WTC11 (cell line): Measurements from ENCODE around the gene PLA2G5. TPM values are rescaled to one million over a fixed set of nuclear protein-coding genes. Genes with fewer than 3 reads are reported as not detected.

Experiments used
- ATAC-seq: fragments of 200-7000 bp; cut with Tn5 transposase; 2 replicates; pipeline ENCODE4 v1.10.0; 2021; ENCODE audit warnings: mild to moderate bottlenecking, moderate library complexity
- CTCF ChIA-PET: fragments of 300-600 bp; sonication (Branson Sonifier 250); formaldehyde crosslinking; loops from one replicate; lab custom pipeline; 2021; ENCODE audit warnings: antibody characterized with exemption; lab: Charles Lee
- POLR2A ChIA-PET: fragments of 350-600 bp; sonication (Branson Sonifier 250); formaldehyde crosslinking; loops from one replicate; lab custom pipeline; 2021; ENCODE audit warnings: antibody characterized with exemption; lab: Charles Lee
- DNase-seq: peaks from one replicate; pipeline ENCODE4 v3.0.0; 2021; ENCODE audit warnings: low spot score
- H3K27ac Mint-ChIP-seq: 2 replicates; pipeline ENCODE4 v1.8.0; 2021; ENCODE audit warnings: mixed read lengths
- H3K27me3 Mint-ChIP-seq: 2 replicates; pipeline ENCODE4 v1.8.0; 2021; ENCODE audit warnings: low read depth, mild to moderate bottlenecking, moderate library complexity, mixed read lengths
- H3K36me3 Mint-ChIP-seq: 2 replicates; pipeline ENCODE4 v1.8.0; 2021; ENCODE audit warnings: mixed read lengths
- H3K4me1 Mint-ChIP-seq: 2 replicates; pipeline ENCODE4 v1.8.0; 2022; ENCODE audit warnings: mixed read lengths
- H3K4me3 Mint-ChIP-seq: 2 replicates; pipeline ENCODE4 v1.8.0; 2021; ENCODE audit warnings: mild to moderate bottlenecking, moderate library complexity, mixed read lengths
- H3K9me3 Mint-ChIP-seq: 2 replicates; pipeline ENCODE4 v1.8.0; 2021; ENCODE audit warnings: mixed read lengths
- ARID4B ChIP-seq: sonication (generic); formaldehyde crosslinking; IDR thresholded peaks from 2 replicates; pipeline ENCODE4 v1.8.0; 2023; ENCODE audit warnings: missing genetic modification reagents, mild to moderate bottlenecking, borderline replicate concordance
- CREM ChIP-seq: sonication (generic); formaldehyde crosslinking; IDR thresholded peaks from 2 replicates; pipeline ENCODE4 v1.8.1; 2022; ENCODE audit warnings: mild to moderate bottlenecking, missing genetic modification reagents, moderate library complexity
- ESRRA ChIP-seq: sonication (generic); formaldehyde crosslinking; IDR thresholded peaks from 2 replicates; pipeline ENCODE4 v1.8.1; 2022; ENCODE audit warnings: mild to moderate bottlenecking, missing genetic modification reagents, borderline replicate concordance
- FOXJ3 ChIP-seq: sonication (generic); formaldehyde crosslinking; IDR thresholded peaks from 2 replicates; pipeline ENCODE4 v1.9.0; 2021; ENCODE audit warnings: missing genetic modification reagents, mild to moderate bottlenecking, borderline replicate concordance
- FOXK1 ChIP-seq: sonication (generic); formaldehyde crosslinking; IDR thresholded peaks from 2 replicates; pipeline ENCODE4 v1.8.0; 2022; ENCODE audit warnings: mild to moderate bottlenecking, moderate library complexity, missing genetic modification reagents
- GTF2I ChIP-seq: fragments of 250-450 bp; sonication (Bioruptor Pico); conservative IDR thresholded peaks from 2 replicates; pipeline ENCODE4 v1.4.0; 2021; ENCODE audit warnings: mild to moderate bottlenecking
- IRF2 ChIP-seq: sonication (generic); formaldehyde crosslinking; IDR thresholded peaks from 2 replicates; pipeline ENCODE4 v1.8.0; 2022; ENCODE audit warnings: low read depth, missing genetic modification reagents, borderline replicate concordance
- KAT7 ChIP-seq: sonication (generic); formaldehyde crosslinking; IDR thresholded peaks from 2 replicates; pipeline ENCODE4 v1.8.1; 2023; ENCODE audit warnings: missing genetic modification reagents, mild to moderate bottlenecking, borderline replicate concordance
- MXD4 ChIP-seq: fragments of 250-450 bp; sonication (Bioruptor Pico); IDR thresholded peaks from 2 replicates; pipeline ENCODE4 v1.8.0; 2021; ENCODE audit warnings: mild to moderate bottlenecking, moderate library complexity, borderline replicate concordance
- MYBL2 ChIP-seq: sonication (generic); formaldehyde crosslinking; IDR thresholded peaks from 2 replicates; pipeline ENCODE4 v1.8.1; 2023; ENCODE audit warnings: mild to moderate bottlenecking, moderate library complexity, missing genetic modification reagents
- NR2C2 ChIP-seq: sonication (generic); formaldehyde crosslinking; IDR thresholded peaks from 2 replicates; pipeline ENCODE4 v1.8.0; 2022; ENCODE audit warnings: mild to moderate bottlenecking, missing genetic modification reagents
- PREB ChIP-seq: sonication (generic); formaldehyde crosslinking; IDR thresholded peaks from 2 replicates; pipeline ENCODE4 v1.8.1; 2022; ENCODE audit warnings: mild to moderate bottlenecking, missing genetic modification reagents, moderate library complexity, borderline replicate concordance
- RORB ChIP-seq: fragments of 250-450 bp; sonication (Bioruptor Pico); IDR thresholded peaks from 2 replicates; pipeline ENCODE4 v1.9.0; 2021; ENCODE audit warnings: mild to moderate bottlenecking
- ZNF317 ChIP-seq: sonication (generic); formaldehyde crosslinking; IDR thresholded peaks from 2 replicates; pipeline ENCODE4 v1.8.1; 2023; ENCODE audit warnings: low read depth, mild to moderate bottlenecking, moderate library complexity, missing genetic modification reagents, borderline replicate concordance
- ZNF671 ChIP-seq: fragments of 250-450 bp; sonication (Bioruptor Pico); IDR thresholded peaks from 2 replicates; pipeline ENCODE4 v1.8.0; 2021; ENCODE audit warnings: mild to moderate bottlenecking
- total RNA-seq: library from RNA; stranded (reverse); gene quantifications from 3 replicates; pipeline ENCODE4 v1.2.3, GENCODE V29; 2021
- TF ChIP-seq, protein P1 (sequence below): sonication (generic); formaldehyde crosslinking; IDR thresholded peaks from 2 replicates; pipeline ENCODE4 v1.8.0; 2022; ENCODE audit warnings: mild to moderate bottlenecking, missing genetic modification reagents
- TF ChIP-seq, protein P2 (sequence below): fragments of 250-450 bp; sonication (Bioruptor Pico); IDR thresholded peaks from 2 replicates; pipeline ENCODE4 v1.9.0; 2021; ENCODE audit warnings: mild to moderate bottlenecking, borderline replicate concordance
- TF ChIP-seq, protein P3 (sequence below): sonication (generic); formaldehyde crosslinking; IDR thresholded peaks from 2 replicates; pipeline ENCODE4 v1.8.1; 2022; ENCODE audit warnings: missing genetic modification reagents, borderline replicate concordance

Gene PLA2G5
- total RNA-seq, 1 experiment from 2014 or later, result not detected

DNA sequence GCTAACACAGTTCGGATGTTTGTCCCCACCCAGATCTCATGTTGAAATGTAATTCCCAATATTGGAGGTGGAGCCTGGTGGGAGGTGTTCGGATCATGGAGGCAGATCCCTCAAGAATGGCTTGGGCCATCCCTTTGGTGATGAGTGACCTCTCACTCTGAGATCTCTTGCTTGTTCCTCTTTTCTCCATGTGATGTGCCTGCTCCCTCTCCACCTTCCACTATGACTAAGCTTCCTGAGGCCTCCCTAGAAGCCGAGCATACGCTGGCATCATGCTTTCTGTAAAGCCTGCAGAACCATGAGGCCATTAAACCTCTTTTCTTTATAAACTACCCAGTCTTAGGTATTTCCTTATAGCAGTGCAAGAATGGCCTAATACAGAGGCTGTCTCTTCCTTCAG, 8.1 kb upstream of the PLA2G5 start (continued):
- TF ChIP-seq ARID4B (CRISPR knock-in tag), result no peak
- TF ChIP-seq IRF2 (CRISPR knock-in tag), result no peak
- TF ChIP-seq NR2C2 (CRISPR knock-in tag), result no peak
- no peak for TF ChIP-seq GTF2I (CRISPR knock-in tag)
- TF ChIP-seq PREB (CRISPR knock-in tag), result no peak
- TF ChIP-seq MYBL2 (CRISPR knock-in tag), result no peak
- no peak for TF ChIP-seq CREM (CRISPR knock-in tag)
- no peak for TF ChIP-seq FOXJ3
- TF ChIP-seq KAT7 (CRISPR knock-in tag), result no peak
- TF ChIP-seq, protein P1, sequence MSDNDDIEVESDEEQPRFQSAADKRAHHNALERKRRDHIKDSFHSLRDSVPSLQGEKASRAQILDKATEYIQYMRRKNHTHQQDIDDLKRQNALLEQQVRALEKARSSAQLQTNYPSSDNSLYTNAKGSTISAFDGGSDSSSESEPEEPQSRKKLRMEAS, result no peak
- TF ChIP-seq, protein P2, sequence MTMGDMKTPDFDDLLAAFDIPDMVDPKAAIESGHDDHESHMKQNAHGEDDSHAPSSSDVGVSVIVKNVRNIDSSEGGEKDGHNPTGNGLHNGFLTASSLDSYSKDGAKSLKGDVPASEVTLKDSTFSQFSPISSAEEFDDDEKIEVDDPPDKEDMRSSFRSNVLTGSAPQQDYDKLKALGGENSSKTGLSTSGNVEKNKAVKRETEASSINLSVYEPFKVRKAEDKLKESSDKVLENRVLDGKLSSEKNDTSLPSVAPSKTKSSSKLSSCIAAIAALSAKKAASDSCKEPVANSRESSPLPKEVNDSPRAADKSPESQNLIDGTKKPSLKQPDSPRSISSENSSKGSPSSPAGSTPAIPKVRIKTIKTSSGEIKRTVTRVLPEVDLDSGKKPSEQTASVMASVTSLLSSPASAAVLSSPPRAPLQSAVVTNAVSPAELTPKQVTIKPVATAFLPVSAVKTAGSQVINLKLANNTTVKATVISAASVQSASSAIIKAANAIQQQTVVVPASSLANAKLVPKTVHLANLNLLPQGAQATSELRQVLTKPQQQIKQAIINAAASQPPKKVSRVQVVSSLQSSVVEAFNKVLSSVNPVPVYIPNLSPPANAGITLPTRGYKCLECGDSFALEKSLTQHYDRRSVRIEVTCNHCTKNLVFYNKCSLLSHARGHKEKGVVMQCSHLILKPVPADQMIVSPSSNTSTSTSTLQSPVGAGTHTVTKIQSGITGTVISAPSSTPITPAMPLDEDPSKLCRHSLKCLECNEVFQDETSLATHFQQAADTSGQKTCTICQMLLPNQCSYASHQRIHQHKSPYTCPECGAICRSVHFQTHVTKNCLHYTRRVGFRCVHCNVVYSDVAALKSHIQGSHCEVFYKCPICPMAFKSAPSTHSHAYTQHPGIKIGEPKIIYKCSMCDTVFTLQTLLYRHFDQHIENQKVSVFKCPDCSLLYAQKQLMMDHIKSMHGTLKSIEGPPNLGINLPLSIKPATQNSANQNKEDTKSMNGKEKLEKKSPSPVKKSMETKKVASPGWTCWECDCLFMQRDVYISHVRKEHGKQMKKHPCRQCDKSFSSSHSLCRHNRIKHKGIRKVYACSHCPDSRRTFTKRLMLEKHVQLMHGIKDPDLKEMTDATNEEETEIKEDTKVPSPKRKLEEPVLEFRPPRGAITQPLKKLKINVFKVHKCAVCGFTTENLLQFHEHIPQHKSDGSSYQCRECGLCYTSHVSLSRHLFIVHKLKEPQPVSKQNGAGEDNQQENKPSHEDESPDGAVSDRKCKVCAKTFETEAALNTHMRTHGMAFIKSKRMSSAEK (CRISPR knock-in tag), result no peak

- DNase-seq (no peak), ATAC-seq (no peak)
- no peak overlapping the region for H3K27ac Mint-ChIP-seq
- ChIA-PET CTCF (no interaction called here), POLR2A (interaction anchor here (0.9 kb wide), 1 partner anchor 87 kb away, joined by 3 read pairs; no protein-coding TSS in a partner anchor)
- H3K4me1 Mint-ChIP-seq, result no peaks in the 10 kb centered on the region
- peaks cover 17% of the 10 kb centered on the region for H3K9me3 Mint-ChIP-seq
- no peak overlapping the region for H3K4me3 Mint-ChIP-seq
- peaks cover 3% of the 10 kb centered on the region; the same call in 1 of the 2 replicates for H3K27me3 Mint-ChIP-seq
- H3K36me3 Mint-ChIP-seq, result no peaks in the 10 kb centered on the region
- TF ChIP-seq RORB (CRISPR knock-in tag) (no peak), MXD4 (CRISPR knock-in tag) (no peak), ESRRA (CRISPR knock-in tag) (no peak), ZNF671 (CRISPR knock-in tag) (no peak), FOXK1 (no peak), ZNF317 (CRISPR knock-in tag) (no peak)
- TF ChIP-seq, protein P2 (CRISPR knock-in tag), result no peak
- TF ChIP-seq, protein P3, sequence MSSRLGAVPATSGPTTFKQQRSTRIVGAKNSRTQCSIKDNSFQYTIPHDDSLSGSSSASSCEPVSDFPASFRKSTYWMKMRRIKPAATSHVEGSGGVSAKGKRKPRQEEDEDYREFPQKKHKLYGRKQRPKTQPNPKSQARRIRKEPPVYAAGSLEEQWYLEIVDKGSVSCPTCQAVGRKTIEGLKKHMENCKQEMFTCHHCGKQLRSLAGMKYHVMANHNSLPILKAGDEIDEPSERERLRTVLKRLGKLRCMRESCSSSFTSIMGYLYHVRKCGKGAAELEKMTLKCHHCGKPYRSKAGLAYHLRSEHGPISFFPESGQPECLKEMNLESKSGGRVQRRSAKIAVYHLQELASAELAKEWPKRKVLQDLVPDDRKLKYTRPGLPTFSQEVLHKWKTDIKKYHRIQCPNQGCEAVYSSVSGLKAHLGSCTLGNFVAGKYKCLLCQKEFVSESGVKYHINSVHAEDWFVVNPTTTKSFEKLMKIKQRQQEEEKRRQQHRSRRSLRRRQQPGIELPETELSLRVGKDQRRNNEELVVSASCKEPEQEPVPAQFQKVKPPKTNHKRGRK, result no peak
Observed at GRCh38 chr1:20063861-20064292, 6.1 kb upstream of the PLA2G5 start.
